ENCODE results near the gene ANXA6.

DNA sequence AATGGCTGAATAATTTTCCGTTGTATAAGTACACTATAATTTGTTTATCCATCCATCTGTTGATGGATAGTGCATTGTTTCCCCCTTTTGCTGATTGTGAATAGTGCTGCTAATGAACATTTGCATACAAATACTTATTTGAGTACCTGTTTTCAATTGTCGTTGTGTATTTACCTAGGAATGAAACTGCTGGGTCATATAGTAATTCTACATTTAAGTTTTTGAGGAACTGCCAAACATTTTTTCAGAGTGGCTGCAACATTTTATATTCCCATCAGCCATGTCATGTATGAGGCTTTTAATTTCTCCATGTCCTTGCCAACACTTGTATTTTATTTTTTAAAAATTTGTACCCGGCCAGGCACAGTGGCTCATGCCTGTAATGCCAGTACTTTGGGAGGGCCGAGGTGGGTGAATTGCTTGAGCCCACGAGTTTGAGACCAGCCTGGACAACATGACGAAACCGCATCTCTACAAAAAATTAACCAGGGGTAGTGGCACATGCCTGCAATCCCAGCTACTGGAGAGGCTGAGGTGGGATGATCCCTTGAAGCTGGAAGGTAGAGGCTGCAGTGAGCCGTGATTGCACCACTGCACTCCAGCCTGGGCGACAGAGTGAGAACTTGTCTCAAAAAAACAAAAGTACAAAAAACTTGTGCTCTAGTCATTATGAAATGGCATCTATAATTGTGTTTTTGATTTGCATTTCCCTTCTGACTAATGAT, 2.2 kb upstream of the ANXA6 start:
- TF ChIP-seq POLR2A (IDR thresholded peaks at IDR 0.05) = no peak
- TF ChIP-seq, protein P1, sequence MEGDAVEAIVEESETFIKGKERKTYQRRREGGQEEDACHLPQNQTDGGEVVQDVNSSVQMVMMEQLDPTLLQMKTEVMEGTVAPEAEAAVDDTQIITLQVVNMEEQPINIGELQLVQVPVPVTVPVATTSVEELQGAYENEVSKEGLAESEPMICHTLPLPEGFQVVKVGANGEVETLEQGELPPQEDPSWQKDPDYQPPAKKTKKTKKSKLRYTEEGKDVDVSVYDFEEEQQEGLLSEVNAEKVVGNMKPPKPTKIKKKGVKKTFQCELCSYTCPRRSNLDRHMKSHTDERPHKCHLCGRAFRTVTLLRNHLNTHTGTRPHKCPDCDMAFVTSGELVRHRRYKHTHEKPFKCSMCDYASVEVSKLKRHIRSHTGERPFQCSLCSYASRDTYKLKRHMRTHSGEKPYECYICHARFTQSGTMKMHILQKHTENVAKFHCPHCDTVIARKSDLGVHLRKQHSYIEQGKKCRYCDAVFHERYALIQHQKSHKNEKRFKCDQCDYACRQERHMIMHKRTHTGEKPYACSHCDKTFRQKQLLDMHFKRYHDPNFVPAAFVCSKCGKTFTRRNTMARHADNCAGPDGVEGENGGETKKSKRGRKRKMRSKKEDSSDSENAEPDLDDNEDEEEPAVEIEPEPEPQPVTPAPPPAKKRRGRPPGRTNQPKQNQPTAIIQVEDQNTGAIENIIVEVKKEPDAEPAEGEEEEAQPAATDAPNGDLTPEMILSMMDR (IDR thresholded peaks at IDR 0.05 in 4 of 5, conservative IDR thresholded peaks at IDR 0.05 in 1 of 5) = no peak

Measured in gastrocnemius medialis (tissue), 4 donors.